Measurements from ENCODE around the gene HAPLN1.
"Not testable (repeated sequence)": the region's sequence is repeated elsewhere in the genome, so short reads cannot be mapped to it uniquely, and the experiment has no call there.

HAPLN1 gene

DNA sequence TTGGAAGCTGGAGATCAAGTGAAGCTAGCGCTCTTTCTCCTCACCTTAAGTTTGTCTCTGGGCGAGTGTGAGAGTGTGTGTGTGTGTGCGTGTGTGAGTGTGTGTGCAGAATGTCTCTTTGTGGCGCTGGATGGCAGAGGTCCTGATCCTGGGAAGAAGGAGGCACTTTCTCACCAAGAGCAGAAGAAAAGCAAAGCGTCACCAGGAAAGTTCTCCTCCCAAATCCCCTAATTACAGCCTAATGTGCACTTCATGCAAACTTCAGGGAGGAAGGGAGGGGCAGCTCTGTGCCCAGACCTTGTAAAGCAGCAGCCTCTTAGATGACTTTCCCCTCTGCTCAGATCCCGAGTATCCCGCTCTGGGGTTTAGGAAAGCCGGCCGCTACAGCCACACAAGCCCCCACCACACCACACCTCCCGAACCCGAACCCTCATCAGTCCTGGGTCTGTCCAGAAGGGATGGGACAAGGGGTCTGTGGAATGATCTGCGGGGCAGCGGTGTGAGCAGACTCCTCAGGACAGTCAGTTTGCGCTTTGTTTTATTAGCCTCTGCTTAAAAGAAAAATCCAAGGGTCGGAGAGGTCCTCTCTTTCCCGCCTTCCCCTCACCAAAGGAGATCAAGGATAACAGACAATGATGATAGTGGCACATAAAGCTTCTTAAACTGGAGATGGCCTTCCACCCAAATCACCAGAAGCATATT is at the start of gene HAPLN1:
TSS of gene HAPLN1 (minus strand) at position 20 of the 702 bp plus-strand sequence. CDS start 47,332 bp downstream, outside the sequence.
- DNase-seq = no peak

DNA sequence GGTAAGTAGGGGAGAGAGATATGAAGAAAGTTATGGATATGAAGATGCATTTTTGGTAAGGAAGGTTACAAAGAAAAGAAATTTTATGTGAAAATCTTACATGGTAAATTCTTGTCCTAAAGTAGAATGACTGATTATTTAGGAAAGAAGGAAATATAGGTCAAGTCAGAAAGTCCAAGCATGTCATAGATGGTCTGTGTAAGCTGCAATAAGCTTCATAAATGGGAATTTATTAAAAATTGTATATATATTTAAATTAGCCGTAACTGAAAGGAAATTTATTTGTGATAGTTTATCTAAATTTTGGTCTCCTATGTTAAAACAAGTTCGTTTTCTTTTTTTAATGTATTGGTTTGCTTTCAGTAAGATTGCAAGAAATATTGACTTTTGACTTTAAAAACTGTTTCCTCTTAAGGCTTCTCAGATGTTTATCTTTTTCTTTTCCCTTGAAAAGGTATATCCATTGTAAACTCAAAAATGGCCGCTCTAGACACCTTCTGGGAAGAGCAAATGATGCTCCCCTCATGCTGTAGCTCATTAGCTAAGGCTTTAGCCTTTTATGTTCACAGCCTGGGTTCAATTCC is 46.8 kb upstream of the HAPLN1 start:
- no peak for DNase-seq

GRCh38 chr5:83764101-83764500 is 43.4 kb upstream of the HAPLN1 start:
- DNase-seq = no peak

GRCh38 chr5:83760579-83760978 is 39.9 kb upstream of the HAPLN1 start:
- no peak for DNase-seq

GRCh38 chr5:83752700-83753099 is 32.0 kb upstream of the HAPLN1 start:
- DNase-seq = no peak

- no peak for DNase-seq
These were observed 30.5 kb upstream of the HAPLN1 start for GRCh38 chr5:83751201-83751600.

- no peak for DNase-seq
These were observed 30.1 kb upstream of the HAPLN1 start for GRCh38 chr5:83750749-83751148.

GRCh38 chr5:83745816-83746215 is 25.2 kb upstream of the HAPLN1 start:
- DNase-seq = no peak

GRCh38 chr5:83744821-83745220 is 24.2 kb upstream of the HAPLN1 start:
- DNase-seq = no peak

DNA sequence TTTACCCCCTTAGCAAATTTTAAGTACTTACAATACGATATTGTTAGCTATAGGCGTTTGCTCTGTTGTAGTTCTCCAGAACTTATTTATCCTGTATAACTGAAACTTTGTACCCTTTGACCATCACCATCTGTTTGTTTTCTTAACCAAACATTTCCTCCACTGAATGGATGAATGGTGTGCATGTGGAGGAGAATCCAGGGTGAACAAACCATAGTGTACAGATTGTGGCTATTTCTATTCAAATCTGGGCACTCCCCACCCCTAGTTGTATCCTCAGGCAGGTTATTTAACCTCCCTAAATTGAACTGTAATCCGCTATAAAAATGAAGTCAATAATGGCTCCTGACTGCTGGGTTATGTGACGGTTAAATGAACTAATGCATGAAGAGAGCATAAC is 21.4 kb upstream of the HAPLN1 start:
- no peak for DNase-seq

GRCh38 chr5:83741571-83741970 is 20.9 kb upstream of the HAPLN1 start:
- no peak for DNase-seq

DNA sequence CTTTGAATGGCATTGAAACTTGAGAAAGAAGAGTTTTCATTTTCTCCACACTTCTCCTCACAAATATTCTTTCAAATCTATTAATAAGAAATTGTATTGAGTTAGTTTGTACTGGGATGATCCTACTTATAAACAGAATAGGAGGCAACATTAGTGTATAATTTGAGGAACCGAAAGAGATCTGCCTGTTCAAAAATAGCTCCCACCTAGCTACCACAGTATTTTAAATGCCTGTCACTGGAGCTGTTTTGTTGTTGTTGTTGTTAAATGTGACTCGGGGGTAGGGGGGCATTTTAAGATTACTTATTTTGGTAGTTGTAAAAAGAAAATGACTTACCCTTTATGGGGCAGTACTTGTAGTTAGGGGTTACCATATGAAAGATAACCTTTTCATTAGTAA is 20.1 kb upstream of the HAPLN1 start:
- DNase-seq = no peak

DNA sequence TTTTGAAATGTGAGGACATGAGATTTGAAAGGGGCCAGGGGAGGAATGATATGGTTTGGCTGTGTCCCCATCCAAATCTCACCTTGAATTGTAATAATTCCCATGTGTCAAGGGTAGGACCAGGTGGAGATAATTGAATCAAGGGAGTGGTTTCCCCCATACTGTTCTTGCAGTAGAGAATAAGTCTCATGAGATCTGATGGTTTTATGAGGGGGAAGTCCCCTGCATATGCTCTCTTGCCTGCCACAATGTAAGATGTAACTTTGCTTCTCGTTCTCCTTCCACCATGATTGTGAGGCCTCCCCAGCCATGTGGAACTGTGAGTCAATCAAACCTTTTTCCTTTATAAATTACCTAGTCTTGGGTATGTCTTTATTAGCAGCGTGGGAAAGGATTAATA is 15.5 kb upstream of the HAPLN1 start:
- not testable (repeated sequence) for DNase-seq

DNA sequence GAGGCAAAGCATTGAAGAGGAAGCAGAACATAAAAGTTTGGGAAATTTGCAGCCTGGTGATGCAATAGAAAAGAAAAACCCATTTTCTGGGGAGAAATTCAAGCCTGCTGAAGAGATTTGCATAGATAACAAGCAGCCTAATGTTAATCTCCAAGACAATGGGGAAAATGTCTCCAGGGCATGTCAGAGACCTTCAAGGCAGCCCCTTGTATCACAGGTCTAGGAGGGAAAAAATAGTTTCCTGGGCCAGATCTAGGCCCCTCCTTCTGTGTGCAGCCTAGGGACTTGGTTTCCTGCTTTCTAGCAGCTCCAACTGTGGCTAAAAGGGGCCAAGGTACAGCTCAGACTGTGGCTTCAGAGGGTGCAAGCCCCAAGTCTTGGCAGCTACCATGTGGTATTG is 14.4 kb upstream of the HAPLN1 start:
- not testable (repeated sequence) for DNase-seq

DNA sequence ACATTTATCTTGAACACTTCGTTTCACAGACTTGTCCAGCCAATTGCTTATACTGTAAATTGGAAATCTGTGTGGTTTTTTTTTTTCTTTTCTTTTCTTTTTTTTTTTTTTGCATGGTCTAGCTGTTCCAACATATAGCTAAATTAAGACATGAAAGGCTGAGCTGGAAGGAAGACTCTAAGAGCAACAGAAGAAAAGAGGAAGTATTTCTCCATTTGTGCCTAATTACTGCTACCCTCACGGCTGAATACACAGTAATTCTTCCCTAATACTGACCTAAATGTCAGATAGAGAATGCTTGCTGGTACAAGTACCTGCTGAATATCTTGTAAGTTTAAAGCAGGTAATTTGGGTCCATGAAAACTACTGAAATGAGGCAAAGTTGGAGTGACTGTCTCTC is 11.0 kb upstream of the HAPLN1 start:
- no peak for DNase-seq

GRCh38 chr5:83729362-83729761 is 8.7 kb upstream of the HAPLN1 start:
- no peak for DNase-seq

DNA sequence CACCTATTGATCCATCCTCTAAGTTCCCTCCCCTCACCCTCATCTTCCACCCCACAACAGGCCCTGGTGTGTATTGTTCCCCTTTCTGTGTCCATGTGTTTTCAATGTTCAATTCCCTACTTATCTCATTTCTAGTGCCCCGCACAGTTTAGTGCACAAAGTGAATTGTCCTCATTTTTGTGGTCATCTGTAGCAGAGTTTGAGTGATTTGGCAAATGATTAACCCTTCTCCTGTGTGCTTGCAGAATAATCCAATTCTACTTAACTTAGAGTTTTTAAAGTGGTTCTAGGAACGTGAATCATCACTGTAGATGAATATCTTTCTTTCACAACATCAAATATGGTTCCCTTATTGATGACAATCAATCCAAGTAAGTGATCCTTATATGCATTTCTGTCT is 6.3 kb upstream of the HAPLN1 start:
- no peak for DNase-seq

DNA sequence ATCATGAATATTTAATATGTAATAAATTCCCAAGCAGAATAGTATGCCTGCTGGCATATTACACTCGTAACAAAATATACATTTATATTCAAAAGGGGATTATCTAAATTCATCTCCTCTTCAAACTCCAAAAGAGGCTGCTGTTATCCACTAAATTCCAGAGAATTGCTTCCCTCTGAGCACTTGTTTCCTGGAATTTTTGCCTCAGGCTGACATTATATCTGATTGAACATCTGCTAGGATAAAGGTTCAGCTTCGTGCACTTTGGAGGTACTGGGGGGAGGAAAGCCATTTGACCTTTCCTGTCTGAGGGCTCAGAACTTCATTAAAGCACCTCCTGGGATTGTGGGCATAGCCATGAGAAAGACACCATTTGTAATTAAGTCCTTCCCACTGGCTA is 4.3 kb upstream of the HAPLN1 start:
- DNase-seq = no peak

- no peak for DNase-seq
These were observed 3.3 kb upstream of the HAPLN1 start for GRCh38 chr5:83724001-83724400.

- DNase-seq = no peak
These were observed 2.4 kb upstream of the HAPLN1 start for GRCh38 chr5:83723031-83723430.

DNA sequence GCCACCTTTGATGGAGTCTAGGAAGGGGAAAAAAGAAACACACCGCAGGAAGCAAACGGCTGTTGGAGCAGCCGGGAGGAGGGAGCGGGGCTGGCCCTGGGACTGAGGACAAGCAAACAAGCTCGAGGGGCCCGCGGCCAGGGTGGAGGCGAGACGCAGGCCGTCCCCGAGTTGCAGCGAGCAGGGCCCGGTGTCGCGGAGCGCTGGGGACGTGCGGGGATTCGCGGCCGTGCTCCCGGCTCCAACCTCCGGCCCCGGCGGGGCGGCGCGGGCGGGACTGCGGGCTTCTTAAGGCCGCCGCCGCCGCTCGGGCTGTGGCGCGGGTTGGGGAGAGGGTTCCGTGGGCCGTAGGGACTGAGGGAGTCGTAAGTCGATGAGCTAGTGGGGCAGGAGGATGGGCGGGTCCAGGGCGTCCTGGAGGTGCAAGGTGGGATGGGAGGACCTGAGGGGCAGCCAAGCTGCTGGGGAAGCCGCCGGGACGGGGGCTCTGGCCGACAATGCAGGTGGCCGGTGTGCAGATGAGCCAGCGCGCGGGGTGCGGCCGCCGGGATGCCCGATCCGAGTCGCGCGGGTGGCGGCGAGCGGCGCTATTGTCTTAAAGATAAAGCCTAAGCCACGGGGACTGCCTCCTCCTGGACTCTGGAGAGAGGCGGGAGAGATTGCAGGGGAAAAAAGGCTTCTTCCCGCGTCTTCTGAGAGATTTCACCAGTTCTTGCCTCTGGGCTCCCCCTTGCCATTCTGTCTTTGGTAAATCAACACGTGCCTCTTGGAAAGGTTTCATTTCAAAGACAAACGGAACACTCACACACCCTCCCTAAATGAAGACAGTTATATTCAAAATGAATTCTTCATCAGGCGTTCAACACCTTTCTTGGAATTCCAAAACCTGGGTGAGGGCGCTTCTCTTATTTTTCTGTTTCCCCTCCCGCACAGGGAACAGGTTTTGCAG is 1.6 kb upstream of the HAPLN1 start:
- DNase-seq = no peak

DNA sequence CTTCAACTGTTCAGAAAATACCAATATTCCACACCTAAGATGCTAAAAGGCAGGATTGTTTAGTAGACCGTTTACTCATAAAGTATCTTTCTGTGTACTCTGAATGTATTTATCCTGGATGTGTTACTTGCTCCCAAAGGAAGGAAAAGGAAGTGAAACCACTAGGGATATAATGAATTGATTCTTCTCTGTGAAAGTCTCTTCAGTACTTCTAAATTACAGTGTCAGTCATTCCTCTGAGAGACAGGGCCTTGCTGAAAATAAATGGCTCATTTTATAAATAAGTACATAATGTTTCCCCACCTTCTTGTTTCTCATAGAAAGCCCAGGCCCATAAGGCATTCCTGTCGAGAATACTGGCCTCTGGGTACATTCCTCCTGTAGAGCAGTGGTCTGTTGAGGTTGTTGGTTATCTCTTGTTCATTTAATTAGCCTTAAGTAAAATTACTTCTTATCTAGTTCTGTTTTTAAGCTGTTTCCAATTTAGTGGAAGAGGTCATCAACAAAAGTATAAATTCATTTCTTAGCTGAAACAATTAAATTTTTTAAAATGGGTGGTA is 1.6 kb downstream of the HAPLN1 start:
- DNase-seq = no peak

GRCh38 chr5:83718195-83718825 is 2.3 kb downstream of the HAPLN1 start:
- no peak for DNase-seq

Measured in activated effector memory CD4-positive, alpha-beta T cell treated with Interleukin-2 at 50 U/mL for 16 hours (primary cell).